IPS DF 19.7 (cell line): ENCODE measurements around the gene MARCHF2.

Experiments used
- DNase-seq: peaks from one replicate; pipeline ENCODE4 v3.0.0-alpha.2; 2013; ENCODE audit warnings: low read depth, low spot score

Gene MARCHF2

DNA sequence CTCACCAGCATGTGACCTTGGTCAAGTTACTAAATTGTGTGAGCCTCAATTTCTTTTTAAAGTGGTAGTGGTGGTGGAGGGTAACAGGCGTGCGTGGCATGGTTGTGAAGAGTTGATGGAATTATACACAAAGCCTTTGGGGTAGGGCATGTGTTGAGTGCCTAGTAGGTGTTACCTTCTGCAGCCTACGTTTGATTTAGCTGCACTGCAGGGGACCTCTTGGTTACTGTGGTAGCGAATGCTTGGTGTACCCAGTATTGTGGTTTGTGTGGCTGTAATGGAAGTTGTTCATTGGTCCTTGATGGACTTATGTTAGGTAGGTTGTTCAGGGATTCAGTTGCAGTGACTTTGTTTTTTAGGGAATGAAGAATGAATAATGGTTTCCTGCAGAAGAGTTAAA lies 64.8 kb downstream of the MARCHF2 start:
- DNase-seq: no peak

DNA sequence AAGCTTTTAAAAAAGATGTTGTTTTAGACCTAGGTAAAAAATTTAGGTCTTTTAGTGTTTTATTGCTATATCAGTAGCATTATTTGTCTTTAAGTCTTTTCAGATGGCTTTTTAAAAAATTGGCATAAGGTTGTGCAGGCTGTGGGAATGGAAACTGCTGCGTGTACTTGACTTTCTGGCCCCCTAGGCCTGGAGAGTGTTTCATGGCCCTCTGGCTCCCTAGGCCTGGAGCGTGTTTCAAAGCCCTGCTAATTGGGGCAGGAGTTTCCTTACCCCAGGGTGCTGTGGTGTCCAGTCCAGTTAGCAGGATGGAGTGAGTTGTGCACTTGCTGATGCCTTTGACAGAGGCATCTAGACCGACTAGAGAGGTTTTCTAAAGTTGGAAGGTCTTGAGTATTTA lies 65.5 kb downstream of the MARCHF2 start:
- DNase-seq: no peak

DNA sequence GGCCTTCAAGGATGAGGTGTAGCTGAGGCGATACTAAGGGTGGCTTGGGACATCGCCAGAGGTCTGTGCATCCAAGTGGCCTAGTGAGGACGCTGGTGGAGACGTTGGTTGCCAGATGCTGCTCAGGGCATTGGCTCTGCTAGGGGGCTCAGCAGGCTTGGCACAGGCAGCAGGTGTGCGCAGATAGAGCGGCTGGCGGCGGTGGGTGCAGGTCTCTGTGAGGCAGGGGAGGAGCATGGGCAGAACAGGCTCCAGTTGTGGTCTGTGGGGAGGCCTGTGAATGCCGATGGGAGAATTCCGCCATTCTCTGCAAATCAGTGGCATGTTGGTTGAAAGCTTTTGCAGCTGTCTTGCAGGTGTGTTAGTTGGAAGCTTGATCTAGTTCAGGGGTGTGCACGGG lies 68.1 kb downstream of the MARCHF2 start:
- DNase-seq: no peak

DNA sequence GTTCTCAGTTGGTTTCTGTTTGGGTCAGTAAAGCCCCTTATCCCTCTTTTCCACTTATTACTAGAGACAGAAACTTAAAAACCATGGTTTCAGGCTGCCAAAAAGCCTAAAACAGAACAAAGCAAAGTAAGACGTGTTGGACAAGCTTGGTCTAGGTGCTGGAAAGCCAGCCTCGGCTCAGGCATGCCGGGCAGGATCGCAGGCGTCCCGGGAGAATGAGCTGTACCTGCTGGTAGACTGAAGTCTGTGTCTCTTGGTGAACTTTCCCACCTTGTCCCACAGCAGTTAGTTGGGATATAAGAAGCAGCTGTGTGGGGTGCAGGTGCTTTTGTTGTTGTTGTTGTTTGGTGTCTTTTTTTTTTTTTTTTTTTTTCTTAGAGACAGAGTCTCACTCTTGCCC lies 68.5 kb downstream of the MARCHF2 start:
- no peak for DNase-seq

DNA sequence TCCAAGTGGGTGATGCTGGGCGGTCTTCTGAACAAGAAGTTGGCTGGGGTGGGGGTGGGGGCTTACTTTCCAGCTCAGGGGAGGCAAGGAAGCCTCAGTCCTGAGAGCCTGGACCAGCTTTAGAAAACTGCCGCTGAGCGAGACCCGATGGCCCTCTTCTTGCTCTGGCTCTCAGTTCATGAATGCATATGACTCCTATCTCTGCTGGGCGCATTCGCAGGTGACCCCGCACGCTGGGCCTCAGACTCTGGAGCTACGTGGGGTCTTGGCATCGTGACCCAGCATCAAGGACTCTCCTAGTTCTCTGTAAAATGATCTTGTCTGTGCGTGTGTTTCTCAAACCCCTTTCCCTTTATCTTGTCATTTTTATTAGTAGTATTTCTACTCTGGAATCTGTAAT lies 69.6 kb downstream of the MARCHF2 start:
- DNase-seq: no peak

DNA sequence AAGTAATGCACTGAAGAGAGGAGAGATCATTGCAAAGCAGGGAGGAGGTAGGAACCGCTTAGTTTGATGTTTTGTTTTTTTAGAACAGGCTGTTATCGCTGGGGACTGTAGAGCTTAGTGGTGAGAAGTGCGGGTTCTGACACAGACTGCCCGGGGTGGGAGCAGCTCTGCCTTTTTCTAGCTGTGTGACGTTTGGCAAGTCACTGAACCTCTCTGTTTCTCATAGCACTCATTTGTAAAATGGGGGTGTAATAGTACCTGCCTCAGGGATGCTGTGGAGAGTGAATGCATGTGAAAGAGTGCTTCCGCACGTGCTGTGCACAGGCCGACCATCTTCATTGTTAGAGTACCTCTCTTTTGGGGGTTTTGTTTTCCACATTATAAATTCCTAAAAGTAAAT lies 70.1 kb downstream of the MARCHF2 start:
- no peak for DNase-seq

DNA sequence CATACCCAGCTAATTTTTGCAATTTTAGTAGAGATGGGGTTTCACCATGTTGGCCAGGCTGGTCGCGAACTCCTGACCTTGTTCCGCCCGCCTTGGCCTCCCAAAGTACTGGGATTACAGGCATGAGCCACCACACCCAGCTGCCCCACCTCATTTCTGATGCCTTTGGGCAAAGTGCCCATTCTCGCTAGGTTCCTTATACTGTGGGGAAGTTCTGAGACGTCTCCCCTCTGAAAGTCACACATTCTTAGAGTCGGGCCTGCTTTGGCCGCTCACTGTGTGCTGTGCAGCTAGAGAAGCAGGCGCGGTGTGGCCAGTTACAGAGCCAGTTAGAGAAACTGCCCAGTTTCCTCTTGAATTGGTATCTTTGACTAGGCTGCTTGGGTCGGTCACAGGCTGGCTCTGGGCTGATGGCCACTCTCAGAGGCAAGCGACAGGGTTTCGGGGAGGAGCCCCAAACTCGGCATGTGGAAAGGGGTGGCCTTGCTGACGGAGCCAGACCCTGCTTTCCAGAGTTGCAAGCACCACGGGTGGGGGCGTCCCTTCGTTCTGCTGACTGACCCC lies 71.3 kb downstream of the MARCHF2 start:
- DNase-seq: no peak

DNA sequence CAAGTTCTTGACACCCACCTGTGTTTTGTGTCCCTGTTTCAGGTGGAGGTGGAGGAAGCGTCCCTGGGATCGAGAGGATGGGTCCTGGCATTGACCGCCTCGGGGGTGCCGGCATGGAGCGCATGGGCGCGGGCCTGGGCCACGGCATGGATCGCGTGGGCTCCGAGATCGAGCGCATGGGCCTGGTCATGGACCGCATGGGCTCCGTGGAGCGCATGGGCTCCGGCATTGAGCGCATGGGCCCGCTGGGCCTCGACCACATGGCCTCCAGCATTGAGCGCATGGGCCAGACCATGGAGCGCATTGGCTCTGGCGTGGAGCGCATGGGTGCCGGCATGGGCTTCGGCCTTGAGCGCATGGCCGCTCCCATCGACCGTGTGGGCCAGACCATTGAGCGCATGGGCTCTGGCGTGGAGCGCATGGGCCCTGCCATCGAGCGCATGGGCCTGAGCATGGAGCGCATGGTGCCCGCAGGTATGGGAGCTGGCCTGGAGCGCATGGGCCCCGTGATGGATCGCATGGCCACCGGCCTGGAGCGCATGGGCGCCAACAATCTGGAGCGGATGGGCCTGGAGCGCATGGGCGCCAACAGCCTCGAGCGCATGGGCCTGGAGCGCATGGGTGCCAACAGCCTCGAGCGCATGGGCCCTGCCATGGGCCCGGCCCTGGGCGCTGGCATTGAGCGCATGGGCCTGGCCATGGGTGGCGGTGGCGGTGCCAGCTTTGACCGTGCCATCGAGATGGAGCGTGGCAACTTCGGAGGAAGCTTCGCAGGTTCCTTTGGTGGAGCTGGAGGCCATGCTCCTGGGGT lies 72.7 kb downstream of the MARCHF2 start:
- no peak for DNase-seq

DNA sequence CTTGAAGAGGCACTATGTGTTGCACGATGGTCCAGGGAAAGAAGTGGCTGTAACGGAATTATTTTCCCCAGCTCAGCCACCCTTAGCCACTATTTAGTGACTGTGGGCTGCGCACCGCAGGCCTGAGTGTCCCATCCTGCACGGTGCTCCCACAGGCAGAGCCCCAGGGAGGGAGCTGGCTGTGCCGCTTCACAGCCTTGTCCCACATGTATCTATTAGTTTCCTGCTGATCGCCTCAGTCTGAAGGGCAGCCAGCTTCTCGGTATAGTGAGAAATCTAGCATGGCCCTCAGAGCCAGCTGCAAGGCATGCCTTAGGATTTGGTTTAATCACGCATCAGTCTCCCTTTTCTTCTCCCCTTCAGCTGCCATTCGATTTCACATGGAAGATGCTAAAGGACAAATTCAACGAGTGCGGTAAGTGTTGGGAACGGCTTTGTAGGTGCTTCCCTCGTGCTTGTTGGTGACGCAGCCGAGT lies 73.6 kb downstream of the MARCHF2 start:
- DNase-seq: no peak

DNA sequence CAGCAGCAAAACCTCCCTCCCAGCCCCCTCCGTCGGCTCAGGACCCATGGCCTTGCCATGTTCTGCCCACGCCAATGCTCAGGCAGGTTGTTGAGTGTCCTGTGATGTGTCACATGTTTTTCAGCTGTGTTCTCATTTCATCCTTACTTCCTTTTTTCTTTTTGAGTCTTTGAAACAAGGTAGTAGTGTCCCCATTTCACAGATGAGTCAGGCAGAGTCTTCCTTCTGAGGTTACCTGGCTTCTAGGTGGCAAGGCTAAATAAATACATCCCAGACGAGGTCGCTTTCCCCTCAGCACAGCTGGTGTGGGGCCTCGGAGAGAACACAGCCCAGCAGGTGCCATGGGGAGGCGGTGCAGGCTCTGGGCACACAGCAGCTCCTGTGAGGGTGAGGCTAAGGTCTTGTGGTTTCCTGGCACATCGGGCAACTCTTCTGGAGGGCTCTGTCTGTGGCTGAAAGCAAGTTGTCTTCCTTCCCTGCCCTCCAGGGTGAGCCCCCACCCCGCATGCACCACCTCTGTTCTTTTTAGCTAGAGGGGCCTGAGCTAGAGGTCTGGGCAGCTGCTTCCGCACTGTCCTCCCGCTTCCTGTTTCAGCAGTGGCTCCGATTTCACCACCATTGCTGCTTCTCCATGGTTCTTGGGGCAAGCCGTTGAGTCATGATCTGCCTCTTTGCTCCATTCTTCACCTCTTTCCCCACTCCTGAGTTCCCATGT lies 74.2 kb downstream of the MARCHF2 start:
- DNase-seq: no peak

DNA sequence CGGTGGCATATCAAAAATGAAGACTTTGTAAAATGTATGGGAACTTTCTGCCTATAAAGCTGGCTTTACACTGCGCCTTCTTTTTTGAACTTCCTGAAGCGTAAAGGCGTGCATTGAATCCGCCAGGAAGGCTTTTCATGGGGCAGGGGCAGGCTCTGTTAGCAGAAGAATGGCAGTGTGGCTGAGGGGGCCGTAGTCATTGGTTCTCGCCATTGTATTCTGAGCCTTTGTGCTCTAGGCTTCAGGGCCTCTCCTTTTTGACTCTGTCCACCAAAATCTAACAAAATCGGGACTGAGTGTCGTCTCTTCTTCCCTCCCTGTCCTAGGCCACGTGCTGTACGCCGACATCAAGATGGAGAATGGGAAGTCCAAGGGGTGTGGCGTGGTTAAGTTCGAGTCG lies 75.3 kb downstream of the MARCHF2 start:
- no peak for DNase-seq
